NK-92 (cell line): ENCODE results near the gene GNAI2.
"Not testable (repeated sequence)": the region's sequence is repeated elsewhere in the genome, so short reads cannot be mapped to it uniquely, and the experiment has no call there.

Source experiments
- DNase-seq: peaks from one replicate; lab custom pipeline; 2025; ENCODE audit not compliant: unreplicated experiment; lab: John Stamatoyannopoulos, UW

Gene GNAI2

GRCh38 chr3:50204804-50205412 is 31.1 kb upstream of the GNAI2 start, which contains the start of gene SLC38A3:
TSS of gene SLC38A3 (plus strand) at chr3:50205271. CDS start at chr3:50214200, 8,929 bp downstream.
- DNase-seq: no peak

- no peak for DNase-seq
Measured at GRCh38 chr3:50205413-50206276, 30.4 kb upstream of the GNAI2 start.

GRCh38 chr3:50207359-50208042 is 28.5 kb upstream of the GNAI2 start:
- DNase-seq: no peak

GRCh38 chr3:50208677-50209344 is 27.2 kb upstream of the GNAI2 start:
- DNase-seq: no peak

- no peak for DNase-seq
Measured at GRCh38 chr3:50210176-50210509, 25.9 kb upstream of the GNAI2 start.

GRCh38 chr3:50210510-50211367 is 25.3 kb upstream of the GNAI2 start:
- DNase-seq: no peak

GRCh38 chr3:50211368-50211717 is 24.7 kb upstream of the GNAI2 start:
- DNase-seq: not testable (repeated sequence)

GRCh38 chr3:50211930-50212329 is 24.1 kb upstream of the GNAI2 start:
- DNase-seq: no peak

GRCh38 chr3:50212502-50212901 is 23.5 kb upstream of the GNAI2 start:
- no peak for DNase-seq

GRCh38 chr3:50212971-50213370 is 23.0 kb upstream of the GNAI2 start:
- DNase-seq: no peak

GRCh38 chr3:50213373-50213772 is 22.6 kb upstream of the GNAI2 start:
- no peak for DNase-seq

- DNase-seq: no peak
Measured at GRCh38 chr3:50214824-50215223, 21.2 kb upstream of the GNAI2 start.

- no peak for DNase-seq
Measured at GRCh38 chr3:50215529-50215928, 20.5 kb upstream of the GNAI2 start.

- DNase-seq: no peak
Measured at GRCh38 chr3:50217681-50218080, 18.3 kb upstream of the GNAI2 start.

GRCh38 chr3:50218448-50218847 is 17.6 kb upstream of the GNAI2 start:
- no peak for DNase-seq

- no peak for DNase-seq
Measured at GRCh38 chr3:50219285-50219684, 16.7 kb upstream of the GNAI2 start.

GRCh38 chr3:50220109-50220508 is 15.9 kb upstream of the GNAI2 start:
- DNase-seq: no peak

GRCh38 chr3:50221051-50221410 is 15.0 kb upstream of the GNAI2 start:
- no peak for DNase-seq

GRCh38 chr3:50221411-50222168 is 14.4 kb upstream of the GNAI2 start:
- no peak for DNase-seq

GRCh38 chr3:50222169-50222528 is 13.9 kb upstream of the GNAI2 start:
- DNase-seq: no peak
